Measurements from ENCODE around the gene ZDHHC7.

The ZDHHC7 gene

DNA sequence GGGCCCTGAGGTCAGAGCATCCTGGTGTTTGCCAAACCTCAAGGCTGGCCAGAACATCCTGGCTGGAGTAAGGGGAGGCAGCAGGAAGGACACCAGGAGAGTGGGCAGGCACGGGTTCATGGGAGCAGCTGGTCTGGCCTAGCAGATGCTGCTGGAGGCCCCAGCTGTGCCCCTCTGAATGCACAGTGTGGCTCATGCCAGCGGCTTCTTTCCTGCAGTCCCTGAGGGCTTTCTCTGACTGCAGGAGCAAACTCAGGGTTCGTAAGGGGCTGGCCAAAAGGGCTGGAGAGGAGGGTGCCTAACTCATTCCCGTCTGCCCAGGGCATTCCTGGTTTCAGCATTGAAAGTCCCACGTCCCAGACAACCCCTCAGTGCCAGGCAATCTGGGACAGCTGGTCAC lies 78.7 kb downstream of the ZDHHC7 start:
- no peak for DNase-seq

- no peak for DNase-seq
Measured at GRCh38 chr16:84931506-84931905, 79.8 kb downstream of the ZDHHC7 start.

DNA sequence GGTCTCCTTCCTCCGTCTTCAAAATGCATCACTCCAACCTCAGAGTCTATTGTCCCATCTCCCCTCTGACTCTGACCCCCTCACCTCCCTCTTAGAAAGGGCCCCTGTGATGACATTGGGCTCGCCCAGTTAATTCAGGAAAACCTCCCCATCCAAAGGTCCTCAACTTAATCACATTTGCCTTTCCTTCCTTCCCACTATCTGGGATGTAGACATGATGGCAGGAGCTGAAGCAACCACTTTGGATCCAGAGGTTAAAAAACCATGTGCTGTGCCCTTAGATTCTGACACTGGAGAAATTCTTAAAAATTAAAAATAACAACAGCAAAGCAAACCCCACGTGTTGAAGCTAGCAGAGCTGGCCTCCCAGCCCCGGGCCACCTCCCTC lies 80.2 kb downstream of the ZDHHC7 start:
- DNase-seq = no peak

DNA sequence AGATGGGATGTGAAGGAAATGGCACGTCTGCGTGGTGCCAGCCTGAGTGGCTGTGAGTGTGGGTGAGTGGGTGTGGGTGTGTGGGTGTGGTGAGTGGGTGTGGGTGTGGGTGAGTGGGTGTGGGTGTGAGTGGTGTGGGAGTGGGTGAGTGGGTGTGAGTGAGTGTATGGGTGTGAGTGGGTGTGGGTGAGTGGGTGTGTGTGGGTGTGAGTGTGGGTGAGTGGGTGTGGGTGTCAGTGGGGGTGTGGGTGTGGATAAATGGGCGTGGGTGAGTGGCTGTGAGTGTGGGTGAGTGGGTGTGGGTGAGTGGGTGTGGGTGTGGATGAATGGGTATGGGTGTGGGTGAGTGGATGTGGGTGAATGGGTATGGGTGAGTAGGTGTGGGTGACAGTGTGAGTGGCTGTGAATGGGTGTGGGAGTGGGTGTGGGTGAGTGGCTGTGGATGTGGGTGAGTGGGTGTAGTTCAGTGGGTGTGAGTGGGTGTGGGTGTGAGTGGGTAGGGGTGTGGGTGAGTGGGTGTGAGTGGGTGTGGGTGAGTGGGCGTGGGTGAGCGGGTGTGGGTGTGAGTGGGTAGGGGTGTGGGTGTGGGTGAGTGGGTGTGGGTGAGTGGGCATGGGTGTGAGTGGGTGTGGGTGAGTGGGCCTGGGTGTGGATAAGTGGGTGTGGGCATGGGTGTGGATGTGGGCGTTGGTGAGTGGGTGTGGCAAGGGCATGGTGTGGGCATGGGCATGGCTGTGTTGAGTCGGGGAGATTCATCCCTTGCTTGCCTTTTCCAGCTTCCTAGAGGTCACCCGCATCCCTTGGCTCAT lies 80.8 kb downstream of the ZDHHC7 start:
- no peak for DNase-seq

DNA sequence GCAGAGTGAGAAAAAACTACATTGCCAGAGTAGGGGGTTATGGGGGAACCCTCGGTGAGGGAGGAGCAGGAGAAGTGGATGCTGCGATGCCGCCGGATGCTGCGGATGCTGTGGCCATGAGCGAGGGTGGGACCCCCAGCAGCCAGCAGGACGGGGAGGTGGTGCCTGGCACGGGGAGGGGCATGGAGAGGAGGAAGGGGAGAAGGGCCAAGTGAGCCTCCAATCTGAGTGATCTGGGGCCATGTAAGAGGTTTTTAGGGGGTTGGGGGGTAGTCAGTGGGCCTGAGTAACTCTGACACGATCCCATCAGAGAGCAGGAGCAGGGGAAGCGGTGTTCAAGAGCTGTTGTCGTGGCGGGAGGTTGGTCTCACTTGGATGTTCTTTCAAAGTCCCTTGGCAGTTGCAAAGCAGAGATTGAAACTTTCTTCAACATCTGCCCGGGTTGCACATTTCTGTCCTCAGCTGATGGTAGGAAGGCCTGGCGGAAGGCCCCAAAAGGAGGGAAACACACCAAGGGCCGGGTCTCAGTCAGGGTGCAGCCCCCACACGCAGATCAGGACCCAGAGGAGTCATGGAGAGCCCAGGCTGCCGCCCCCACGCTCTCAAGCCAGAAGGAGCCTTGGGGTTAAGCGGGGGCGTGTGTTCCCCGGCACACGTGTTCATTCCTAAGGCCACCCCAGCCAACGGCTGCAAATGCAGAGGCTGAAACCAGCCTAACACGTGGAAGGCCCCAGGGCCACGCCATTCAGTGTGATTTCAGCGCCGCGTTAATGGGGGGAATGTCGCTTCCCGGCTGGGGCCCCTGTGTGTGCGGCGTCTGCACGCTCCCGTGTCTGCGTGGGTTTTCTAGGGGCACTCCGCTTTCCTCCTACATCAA lies 81.7 kb downstream of the ZDHHC7 start:
- DNase-seq = no peak

DNA sequence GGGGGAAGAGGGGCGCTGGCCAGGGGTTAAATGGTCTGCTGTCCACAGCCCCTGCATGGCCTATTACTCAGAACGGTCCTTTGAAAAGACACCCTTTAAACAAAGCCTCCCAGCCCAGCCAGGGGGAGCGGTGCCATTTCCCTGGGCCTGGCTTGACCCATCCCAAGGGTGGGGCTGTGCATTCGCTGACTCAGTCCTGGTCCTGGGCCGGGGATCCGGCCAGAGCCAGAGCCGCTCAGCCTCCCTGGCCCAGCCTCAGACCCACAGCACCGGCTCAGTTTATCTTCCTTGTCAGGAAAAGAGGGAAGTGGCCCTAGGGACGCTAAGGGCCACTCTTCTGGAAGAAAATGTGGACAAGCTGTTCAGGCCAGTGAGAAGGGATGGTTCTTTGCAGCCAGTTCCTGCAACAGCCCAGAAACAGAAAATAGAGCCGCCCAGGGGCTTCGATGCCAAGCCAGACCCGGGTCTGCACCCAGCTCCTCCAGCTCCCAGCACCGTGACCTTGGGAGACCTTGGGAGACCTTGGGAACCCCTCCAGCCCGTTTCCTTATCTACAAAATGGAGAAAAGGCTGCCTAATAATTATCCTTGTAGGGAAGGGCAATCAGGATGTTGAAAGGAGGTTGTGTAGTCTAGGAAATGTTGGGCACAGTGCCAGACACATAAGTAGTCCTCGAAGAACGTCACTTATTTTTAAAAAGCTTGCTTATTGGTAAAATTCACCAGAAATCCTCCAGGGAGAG lies 82.5 kb downstream of the ZDHHC7 start:
- DNase-seq = no peak

GRCh38 chr16:84927621-84928591 lies 83.4 kb downstream of the ZDHHC7 start:
- DNase-seq = no peak

GRCh38 chr16:84926462-84926861 lies 84.9 kb downstream of the ZDHHC7 start:
- no peak for DNase-seq

DNA sequence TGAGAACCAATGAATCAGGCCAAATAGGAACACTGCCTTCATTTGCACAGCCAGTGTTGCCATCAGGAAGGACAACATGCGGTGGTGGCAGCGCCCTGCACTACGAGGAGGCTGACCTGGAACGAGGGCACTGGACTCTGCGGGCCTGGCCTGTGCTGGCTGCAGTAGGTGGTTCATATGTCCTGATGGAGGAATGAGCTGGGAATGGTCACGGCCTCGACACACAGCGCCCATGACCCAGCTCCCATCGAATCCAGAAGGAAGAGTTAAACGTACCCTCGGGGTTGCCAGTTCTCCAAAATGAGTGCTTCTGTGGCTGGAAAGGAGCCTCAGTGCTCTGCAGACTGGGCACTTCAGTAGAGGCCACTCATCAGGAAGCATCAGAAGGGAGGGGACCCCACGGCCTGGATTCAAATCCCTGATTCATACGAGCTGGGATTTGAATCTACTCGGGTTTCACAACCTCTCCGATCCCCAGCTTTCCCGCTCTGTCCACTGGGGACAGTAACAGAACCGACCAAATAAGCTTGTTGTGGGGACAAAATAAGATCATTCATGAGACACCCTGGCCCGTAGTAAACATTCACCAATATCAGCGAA lies 85.5 kb downstream of the ZDHHC7 start:
- DNase-seq = no peak

GRCh38 chr16:84925092-84925772 lies 86.1 kb downstream of the ZDHHC7 start:
- DNase-seq = peak; percentile 89

DNA sequence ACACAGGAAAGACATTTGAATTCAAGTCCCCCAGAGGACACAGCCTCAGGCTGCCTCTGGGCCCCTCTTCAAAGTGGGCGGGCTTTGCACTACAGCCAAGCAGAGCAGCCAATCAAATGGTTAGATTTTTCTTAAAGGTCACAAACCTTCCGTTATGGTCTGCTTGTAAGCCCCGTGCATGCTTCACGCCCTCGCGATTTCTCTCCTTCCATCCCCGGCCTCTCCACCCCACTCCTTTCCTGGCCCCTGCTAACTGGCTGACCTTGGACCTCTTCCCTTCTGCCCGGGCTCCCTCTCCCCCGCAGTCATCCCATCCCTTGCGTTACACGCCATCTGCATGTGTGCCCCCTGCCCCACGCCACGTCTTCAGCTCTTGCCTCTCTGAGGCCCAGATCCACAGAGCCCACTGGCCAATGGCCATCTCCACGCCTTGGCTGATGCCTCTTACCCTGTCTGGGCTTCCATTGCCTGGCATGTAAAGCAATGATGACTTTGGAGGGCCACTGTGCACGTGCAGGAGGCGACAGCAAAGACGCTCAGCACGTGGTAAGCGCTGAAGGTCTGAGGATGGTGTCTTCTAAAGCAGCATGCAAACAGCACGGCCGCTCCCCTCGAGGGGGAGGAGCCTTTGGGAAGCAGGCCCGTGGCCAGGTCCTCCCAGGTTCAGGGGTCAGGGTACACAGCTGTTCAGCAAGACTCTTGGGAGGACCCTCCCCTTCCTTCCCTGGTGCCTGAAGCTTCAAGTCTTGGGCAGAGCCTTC lies 86.8 kb downstream of the ZDHHC7 start:
- no peak for DNase-seq
